Endothelial cell of umbilical vein (primary cell): ENCODE measurements around the gene AMPH. TPM values are rescaled to one million over a fixed set of nuclear protein-coding genes. Genes with fewer than 3 reads are reported as not detected.
"Not testable (repeated sequence)": the region's sequence is repeated elsewhere in the genome, so short reads cannot be mapped to it uniquely, and the experiment has no call there.

Experiments used
- BruUV-seq: library from RNA; stranded (reverse); fragments of 400-500 nt; replicated peaks from 2 replicates; lab custom pipeline; 2021; lab: Mats Ljungman, UMichigan
- CTCF ChIA-PET: fragments of 300-600, 350-600 bp; sonication (Branson Sonifier 250); formaldehyde crosslinking; loops from one replicate; lab custom pipeline; 2021; ENCODE audit warnings: antibody characterized with exemption, inconsistent platforms; lab: Charles Lee
- POLR2A ChIA-PET: fragments of 300-600, 350-600 bp; sonication (Branson Sonifier 250); formaldehyde crosslinking; loops from one replicate; lab custom pipeline; 2021; ENCODE audit warnings: antibody characterized with exemption, inconsistent platforms; lab: Charles Lee
- DNase-seq: peaks from one replicate; pipeline ENCODE4 v3.0.0-alpha.2; 2011; ENCODE audit warnings: low read depth, low spot score
- FAIRE-seq: peaks from 2 replicates; lab custom pipeline; 2011; peaks lifted over from hg19 to GRCh38; lab: Jason Lieb, UNC
- H2AFZ ChIP-seq: 2 replicates; pipeline ENCODE4 v1.6.0; 2012; ENCODE audit warnings: low read depth, low read length, control low read depth, inconsistent platforms
- H3K27ac ChIP-seq: 2 replicates; pipeline ENCODE4 v1.5.1; 2011; ENCODE audit warnings: low read depth, mild to moderate bottlenecking, control low read depth, low read length, moderate library complexity; ENCODE audit not compliant: insufficient read depth
- H3K27me3 ChIP-seq, 2 experiments: 2 replicates each; pipeline versions ENCODE4 v1.6.0 to v1.6.1; 2011; ENCODE audit warnings: low read length in 2 of 2, mixed read lengths in 1 of 2; ENCODE audit not compliant: control insufficient read depth in 2 of 2, insufficient read depth in 2 of 2
- H3K36me3 ChIP-seq, 2 experiments: 2 replicates in 1 of 2; 3 replicates in 1 of 2; pipeline ENCODE4 v1.5.1; 2011; ENCODE audit warnings: low read length in 2 of 2, mild to moderate bottlenecking in 1 of 2, moderate library complexity in 1 of 2; ENCODE audit not compliant: control insufficient read depth in 2 of 2, insufficient read depth in 2 of 2; ENCODE audit errors: extremely low read depth in 1 of 2
- H3K4me1 ChIP-seq: 3 replicates; pipeline ENCODE4 v1.5.1; 2011; ENCODE audit warnings: mild to moderate bottlenecking, low read length; ENCODE audit not compliant: control insufficient read depth, insufficient read depth; ENCODE audit errors: extremely low read depth
- H3K4me2 ChIP-seq: 2 replicates; pipeline ENCODE4 v1.6.1; 2011; ENCODE audit warnings: low read length, control low read depth, mixed read lengths; ENCODE audit not compliant: insufficient read depth
- H3K4me3 ChIP-seq, 3 experiments: fragments of 200-600 bp in 1 of 3; sonication (generic), shearing (Covaris generic) in 1 of 3; replicated peaks in 1 of 3; 2 replicates each; pipeline ENCODE4 v1.5.1; 2011 to 2016; ENCODE audit warnings: control low read depth in 3 of 3, low read length in 3 of 3, mild to moderate bottlenecking in 2 of 3, inconsistent platforms in 1 of 3, low read depth in 1 of 3, moderate library complexity in 1 of 3; ENCODE audit not compliant: insufficient read depth in 1 of 3
- H3K79me2 ChIP-seq: 2 replicates; pipeline ENCODE4 v1.6.0; 2012; ENCODE audit warnings: low read length, inconsistent platforms; ENCODE audit not compliant: control insufficient read depth, insufficient read depth
- H3K9ac ChIP-seq: replicated peaks from 2 replicates; pipeline ENCODE3; 2011; ENCODE audit warnings: low read length, control low read depth; ENCODE audit not compliant: insufficient read depth; ENCODE audit errors: extremely low read depth
- H3K9me1 ChIP-seq: replicated peaks from 3 replicates; pipeline ENCODE4 v1.6.0; 2011; ENCODE audit warnings: mild to moderate bottlenecking, low read length; ENCODE audit not compliant: control insufficient read depth, insufficient read depth; ENCODE audit errors: extremely low read depth
- H3K9me3 ChIP-seq: replicated peaks from 2 replicates; pipeline ENCODE4 v1.5.1; 2012; ENCODE audit warnings: low read length, inconsistent platforms; ENCODE audit not compliant: control insufficient read depth, insufficient read depth
- H4K20me1 ChIP-seq: replicated peaks from 2 replicates; pipeline ENCODE3; 2011; ENCODE audit warnings: mild to moderate bottlenecking, low read length; ENCODE audit not compliant: control insufficient read depth, insufficient read depth; ENCODE audit errors: extremely low read depth
- JUN ChIP-seq: IDR thresholded peaks from 2 replicates; pipeline ENCODE4 v1.6.1; 2011; ENCODE audit warnings: borderline replicate concordance, low read depth; ENCODE audit not compliant: insufficient read length, insufficient read depth
- dilution Hi-C: fragments of 300-500 bp; cut with MboI; formaldehyde crosslinking; loops from one replicate; pipeline ENCODE4 v1.15.0; 2019; ENCODE audit warnings: low sequenced_read_pairs; ENCODE audit not compliant: extremely low pct_ligation_motif_present
- intact Hi-C: fragments of 100-400 bp; cut with micrococcal nuclease; formaldehyde crosslinking; loops from one replicate; pipeline ENCODE4 v1.10.0; 2022
- polyA plus RNA-seq, 4 experiments: library from polyadenylated mRNA; depleted of rRNA in 3 of 4; stranded (reverse) in 3 of 4; unstranded in 1 of 4; fragments of >200 nt; gene quantifications; 2 replicates each; pipeline versions ENCODE4 v1.2.1 to v1.2.3, GENCODE V29; 2011 to 2012; ENCODE audit warnings: missing spikeins in 1 of 4
- total RNA-seq: library from RNA; stranded (reverse); gene quantifications from 2 replicates; pipeline ENCODE4 v1.2.3, GENCODE V29; 2021
- TF ChIP-seq, protein P1 (sequence below): IDR thresholded peaks from 2 replicates; pipeline ENCODE4 v1.6.1; 2011; ENCODE audit not compliant: insufficient read depth, insufficient read length

AMPH gene
- total and polyA plus RNA-seq, 2 donors (not counting 3 experiments of a cell fraction or from before 2014, with no cell fraction given): 5.2 to 9.2 TPM

DNA sequence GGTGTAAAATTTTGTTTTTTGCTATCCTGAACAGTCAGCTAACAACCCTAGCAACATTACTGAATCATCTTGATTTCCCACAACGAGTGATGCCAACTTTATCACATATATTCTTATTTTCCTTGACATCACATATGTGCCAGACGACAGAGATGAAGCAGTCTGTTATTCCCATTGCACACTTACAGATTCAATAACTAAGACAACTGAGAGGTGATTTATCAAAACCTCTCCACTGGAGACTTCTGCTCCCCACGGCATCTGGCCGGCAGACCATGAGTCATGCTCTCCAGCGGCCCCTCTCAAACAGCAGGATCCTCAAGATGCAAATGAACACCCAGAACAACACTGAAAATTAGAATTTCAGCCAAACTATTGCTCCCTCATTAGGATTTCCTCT, 57.1 kb downstream of the AMPH start:
- Histone ChIP-seq H3K9me3 (no peaks in the 10 kb centered on the region), H3K9me1 (no peaks in the 10 kb centered on the region), H3K79me2 (no peaks in the 10 kb centered on the region), H3K27ac (no peak overlapping the region), H3K4me2 (no peak overlapping the region), H2AFZ (no peak overlapping the region), H3K27me3 (no peaks in the 10 kb centered on the region), H3K4me1 (no peaks in the 10 kb centered on the region), H3K9ac (no peak overlapping the region), H4K20me1 (no peaks in the 10 kb centered on the region), H3K36me3 (no peaks in the 10 kb centered on the region), H3K4me3 (no peak overlapping the region)
- no peak for FAIRE-seq
- intact Hi-C loops: no loop called here
- no peak for DNase-seq
- dilution Hi-C loops: no loop called here
- ChIA-PET CTCF (no interaction called here), POLR2A (no interaction called here)
- BruUV-seq: no TSS peak
- TF ChIP-seq, protein P1, sequence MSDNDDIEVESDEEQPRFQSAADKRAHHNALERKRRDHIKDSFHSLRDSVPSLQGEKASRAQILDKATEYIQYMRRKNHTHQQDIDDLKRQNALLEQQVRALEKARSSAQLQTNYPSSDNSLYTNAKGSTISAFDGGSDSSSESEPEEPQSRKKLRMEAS: no peak
- no peak for TF ChIP-seq JUN

DNA sequence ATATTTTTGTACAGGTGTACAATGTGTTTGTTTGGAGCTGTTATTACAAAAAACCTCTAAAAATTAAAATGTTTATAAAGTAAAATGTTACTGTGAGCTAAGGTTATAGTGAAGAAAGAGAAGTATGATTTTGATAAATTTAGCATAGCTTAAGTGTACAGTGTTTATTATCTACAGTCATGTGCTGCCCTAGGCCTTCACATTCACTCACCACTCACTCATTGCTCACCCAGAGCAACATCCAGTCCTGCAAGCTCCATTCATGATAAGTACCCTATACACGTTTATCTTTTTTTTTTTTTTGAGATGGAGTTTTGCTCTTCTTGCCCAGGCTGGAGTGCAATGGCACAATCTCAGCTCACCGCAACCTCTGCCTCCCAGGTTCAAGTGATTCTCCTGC, 59.6 kb downstream of the AMPH start:
- H3K27ac ChIP-seq, H3K4me3 ChIP-seq, H3K36me3 ChIP-seq, H3K9me3 ChIP-seq, H3K4me1 ChIP-seq, H3K4me2 ChIP-seq, BruUV-seq, H3K79me2 ChIP-seq, intact Hi-C loops, H2AFZ ChIP-seq, DNase-seq, dilution Hi-C loops, POLR2A ChIA-PET, H3K9ac ChIP-seq, H4K20me1 ChIP-seq, CTCF ChIA-PET, FAIRE-seq, H3K27me3 ChIP-seq, H3K9me1 ChIP-seq: not testable (repeated sequence)
